T-helper 1 cell treated with Interleukin-12 subunit alpha and Interleukin-12 subunit beta and Interleukin-4 antibody, amounts not matched to agents 30 ng/mL and 1 ng/mL, for 36 hours (primary cell): Measurements from ENCODE around the gene RMND1. TPM values are rescaled to one million over a fixed set of nuclear protein-coding genes. Genes with fewer than 3 reads are reported as not detected.

Experiments used
- intact Hi-C: fragments of 100-400 bp; cut with micrococcal nuclease; formaldehyde crosslinking; loops from one replicate; pipeline ENCODE4 v1.15.1; 2024
- total RNA-seq: library from RNA; stranded (reverse); gene quantifications from 2 replicates; pipeline ENCODE4 v1.2.3, GENCODE V29; 2022

The RMND1 gene
- total RNA-seq, 1 donor from 2014 or later: 17.0 TPM

- intact Hi-C loops: no loop called here
These were observed 23.7 kb downstream of the RMND1 start for GRCh38 chr6:151428093-151428735.

GRCh38 chr6:151425561-151425960 lies 26.4 kb downstream of the RMND1 start:
- intact Hi-C loops: no loop called here

- intact Hi-C loops: no loop called here
These were observed 28.9 kb downstream of the RMND1 start for GRCh38 chr6:151422981-151423380.

- intact Hi-C loops: no loop called here
These were observed 34.4 kb downstream of the RMND1 start for GRCh38 chr6:151417477-151417876.

GRCh38 chr6:151414641-151415260 lies 37.2 kb downstream of the RMND1 start:
- intact Hi-C loops: no loop called here

- intact Hi-C loops: loop anchor here (1.0 kb wide), 1 partner anchor 39 kb away; the partner anchor contains the start of gene RMND1
These were observed 38.4 kb downstream of the RMND1 start for GRCh38 chr6:151413372-151414145.

- intact Hi-C loops: loop anchor here (1.0 kb wide), 1 partner anchor 39 kb away; the partner anchor contains the start of gene RMND1
These were observed 39.0 kb downstream of the RMND1 start for GRCh38 chr6:151412909-151413308.

GRCh38 chr6:151409679-151410078 lies 42.2 kb downstream of the RMND1 start:
- intact Hi-C loops: no loop called here

- intact Hi-C loops: no loop called here
These were observed 42.7 kb downstream of the RMND1 start for GRCh38 chr6:151409260-151409659.

- intact Hi-C loops: no loop called here
These were observed 43.1 kb downstream of the RMND1 start for GRCh38 chr6:151408858-151409257.

GRCh38 chr6:151403919-151404308 lies 48.0 kb downstream of the RMND1 start:
- intact Hi-C loops: no loop called here

- intact Hi-C loops: no loop called here
These were observed 49.7 kb downstream of the RMND1 start for GRCh38 chr6:151402228-151402627.

GRCh38 chr6:151400473-151400872 lies 51.5 kb downstream of the RMND1 start:
- intact Hi-C loops: no loop called here

- intact Hi-C loops: no loop called here
These were observed 52.2 kb downstream of the RMND1 start for GRCh38 chr6:151399679-151400078.

GRCh38 chr6:151393410-151393809 lies 58.5 kb downstream of the RMND1 start:
- intact Hi-C loops: loop anchor here (2.0 to 5.0 kb wide), 5 partner anchors 13 to 1846 kb away; partner anchors contain the start of genes GINM1, LRP11 and PPIL4

- intact Hi-C loops: loop anchor here (1.0 to 5.0 kb wide), 6 partner anchors 14 to 1845 kb away; partner anchors contain the start of genes GINM1, LRP11 and PPIL4
These were observed 59.5 kb downstream of the RMND1 start for GRCh38 chr6:151392427-151392826.

GRCh38 chr6:151391471-151392413 lies 60.2 kb downstream of the RMND1 start, which contains the start of gene ZBTB2:
Gene ZBTB2, minus strand, starts transcription at chr6:151391559. Its CDS starts 17,922 bp downstream, at chr6:151373637.
- intact Hi-C loops: loop anchor here (1.0 to 5.0 kb wide), 10 partner anchors 15 to 1844 kb away; partner anchors contain the start of genes FBXO5, GINM1, LRP11 and PPIL4

- intact Hi-C loops: loop anchor here (1.0 to 5.0 kb wide), 14 partner anchors 61 to 1844 kb away; partner anchors contain the start of genes FBXO5, GINM1, LRP11 and MTRF1L
These were observed 61.0 kb downstream of the RMND1 start for GRCh38 chr6:151390851-151391470.

GRCh38 chr6:151390276-151390850 lies 61.6 kb downstream of the RMND1 start:
- intact Hi-C loops: loop anchor here (1.0 to 5.0 kb wide), 14 partner anchors 62 to 1843 kb away; partner anchors contain the start of genes FBXO5, GINM1, LRP11 and MTRF1L
